ENCODE data around the gene OGFOD1. TPM values are rescaled to one million over a fixed set of nuclear protein-coding genes. Genes with fewer than 3 reads are reported as not detected.

The OGFOD1 gene
- total and polyA plus RNA-seq, 9 of the 15 experiments (the other 6 are each of a cell fraction or from before 2014, with no cell fraction given), result 60.4 to 134 (median 85.8) TPM

DNA sequence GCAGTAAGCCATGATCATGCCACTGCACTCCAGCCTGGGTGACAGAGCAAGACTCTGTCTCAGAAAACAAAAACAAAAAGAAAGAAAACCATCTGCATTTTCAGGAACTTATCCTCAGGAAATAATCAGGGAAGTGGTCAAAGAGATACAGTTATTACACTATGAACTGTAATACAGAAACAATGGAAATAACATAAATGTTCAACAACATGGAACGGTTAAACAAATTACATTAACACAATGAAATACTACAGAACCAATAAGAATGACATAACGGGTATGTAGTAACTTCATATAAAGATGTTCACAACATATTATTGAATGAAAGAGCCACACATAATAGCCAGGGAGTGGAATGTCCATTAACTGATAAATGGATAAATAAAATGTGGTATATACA lies 61.7 kb downstream of the OGFOD1 start:
- in situ Hi-C loops (cut with MboI) (no loop called here), intact Hi-C loops (cut with micrococcal nuclease) (loop anchor here (10.0 kb wide), 1 partner anchor 158 kb away; no protein-coding TSS in a partner anchor)
- 64% methylated on average over 2 of the region's 2 CpGs for WGBS (ENCODE audit: insufficient coverage, low coverage, missing lambda C conversion rate)
- ATAC-seq (no peak), DNase-seq (ENCODE audit: extremely low read depth in 1 of 4, low spot score in 3 of 4) (no peak), FAIRE-seq (no peak)
- no peak overlapping the region for H3K4me2 ChIP-seq (ENCODE audit: insufficient read depth, low read length)
- no peaks in the 10 kb centered on the region for H4K20me1 ChIP-seq (replicated peaks; ENCODE audit: control insufficient read depth, insufficient read depth, low read length)
- CTCF ChIA-PET (ENCODE audit: low intra/inter-chr PET ratio), result interaction anchor here (1.0 to 1.4 kb wide), 2 partner anchors 160 to 189 kb away, joined by 4 to 6 read pairs; no protein-coding TSS in a partner anchor
- H3K4me3 ChIP-seq, result no peak overlapping the region
- H3K4me1 ChIP-seq (replicated peaks in 1 of 2; ENCODE audit: control insufficient read depth in 2 of 2, insufficient read depth in 2 of 2, low read length in 2 of 2), result no peaks in the 10 kb centered on the region
- no peaks in the 10 kb centered on the region for H3K79me2 ChIP-seq (ENCODE audit: control insufficient read depth, insufficient read depth, low read length)
- no TSS peak for BruUV-seq (replicated peaks)
- H3K36me3 ChIP-seq (ENCODE audit: control insufficient read depth, insufficient read depth, low read length), result no peaks in the 10 kb centered on the region
- H2AFZ ChIP-seq (ENCODE audit: low read depth, low read length), result no peak overlapping the region
- POLR2A ChIA-PET, result no interaction called here
- H3K9me1 ChIP-seq (ENCODE audit: control insufficient read depth, insufficient read depth, low read length), result no peaks in the 10 kb centered on the region
- no peak overlapping the region for H3K27ac ChIP-seq (ENCODE audit: extremely low read depth, low read depth, low read length)
- no peaks in the 10 kb centered on the region for H3K9me3 ChIP-seq (replicated peaks; ENCODE audit: control insufficient read depth, insufficient read depth, low read depth, low read length)
- no peaks in the 10 kb centered on the region for H3K27me3 ChIP-seq (ENCODE audit: control insufficient read depth in 2 of 2, insufficient read depth in 2 of 2, low read length in 2 of 2)
- H3K9ac ChIP-seq (ENCODE audit: insufficient read depth in 1 of 2, low read depth in 2 of 2, low read length in 2 of 2), result no peak overlapping the region
- TF ChIP-seq ZNF696 (CRISPR knock-in tag; conservative IDR thresholded peaks at IDR 0.05) (no peak), EHMT2 (IDR thresholded peaks at IDR 0.05) (no peak), MAZ (CRISPR knock-in tag; conservative IDR thresholded peaks at IDR 0.05 in 1 of 2, IDR thresholded peaks at IDR 0.05 in 1 of 2) (no peak), CBX8 (IDR thresholded peaks at IDR 0.05; ENCODE audit: borderline replicate concordance, extremely low read depth, low read depth, low read length, poor library complexity, severe bottlenecking) (no peak), NFE2 (IDR thresholded peaks at IDR 0.05; ENCODE audit: low read depth) (no peak)
- TF ChIP-seq, protein P1, sequence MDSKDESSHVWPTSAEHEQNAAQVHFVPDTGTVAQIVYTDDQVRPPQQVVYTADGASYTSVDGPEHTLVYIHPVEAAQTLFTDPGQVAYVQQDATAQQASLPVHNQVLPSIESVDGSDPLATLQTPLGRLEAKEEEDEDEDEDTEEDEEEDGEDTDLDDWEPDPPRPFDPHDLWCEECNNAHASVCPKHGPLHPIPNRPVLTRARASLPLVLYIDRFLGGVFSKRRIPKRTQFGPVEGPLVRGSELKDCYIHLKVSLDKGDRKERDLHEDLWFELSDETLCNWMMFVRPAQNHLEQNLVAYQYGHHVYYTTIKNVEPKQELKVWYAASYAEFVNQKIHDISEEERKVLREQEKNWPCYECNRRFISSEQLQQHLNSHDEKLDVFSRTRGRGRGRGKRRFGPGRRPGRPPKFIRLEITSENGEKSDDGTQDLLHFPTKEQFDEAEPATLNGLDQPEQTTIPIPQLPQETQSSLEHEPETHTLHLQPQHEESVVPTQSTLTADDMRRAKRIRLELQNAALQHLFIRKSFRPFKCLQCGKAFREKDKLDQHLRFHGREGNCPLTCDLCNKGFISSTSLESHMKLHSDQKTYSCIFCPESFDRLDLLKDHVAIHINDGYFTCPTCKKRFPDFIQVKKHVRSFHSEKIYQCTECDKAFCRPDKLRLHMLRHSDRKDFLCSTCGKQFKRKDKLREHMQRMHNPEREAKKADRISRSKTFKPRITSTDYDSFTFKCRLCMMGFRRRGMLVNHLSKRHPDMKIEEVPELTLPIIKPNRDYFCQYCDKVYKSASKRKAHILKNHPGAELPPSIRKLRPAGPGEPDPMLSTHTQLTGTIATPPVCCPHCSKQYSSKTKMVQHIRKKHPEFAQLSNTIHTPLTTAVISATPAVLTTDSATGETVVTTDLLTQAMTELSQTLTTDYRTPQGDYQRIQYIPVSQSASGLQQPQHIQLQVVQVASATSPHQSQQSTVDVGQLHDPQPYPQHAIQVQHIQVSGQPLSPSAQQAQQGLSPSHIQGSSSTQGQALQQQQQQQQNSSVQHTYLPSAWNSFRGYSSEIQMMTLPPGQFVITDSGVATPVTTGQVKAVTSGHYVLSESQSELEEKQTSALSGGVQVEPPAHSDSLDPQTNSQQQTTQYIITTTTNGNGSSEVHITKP (IDR thresholded peaks at IDR 0.05; ENCODE audit: partially characterized antibody), result no peak
- TF ChIP-seq, protein P2, sequence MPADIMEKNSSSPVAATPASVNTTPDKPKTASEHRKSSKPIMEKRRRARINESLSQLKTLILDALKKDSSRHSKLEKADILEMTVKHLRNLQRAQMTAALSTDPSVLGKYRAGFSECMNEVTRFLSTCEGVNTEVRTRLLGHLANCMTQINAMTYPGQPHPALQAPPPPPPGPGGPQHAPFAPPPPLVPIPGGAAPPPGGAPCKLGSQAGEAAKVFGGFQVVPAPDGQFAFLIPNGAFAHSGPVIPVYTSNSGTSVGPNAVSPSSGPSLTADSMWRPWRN (IDR thresholded peaks at IDR 0.05; ENCODE audit: low read depth), result no peak
